NCI-H1105 (cell line): ENCODE measurements around the gene LRP5.
"Not testable (repeated sequence)": the region's sequence is repeated elsewhere in the genome, so short reads cannot be mapped to it uniquely, and the experiment has no call there.

ENCODE experiments used
- DNase-seq: peaks from one replicate; lab custom pipeline; 2025; lab: John Stamatoyannopoulos, UW

Gene LRP5

DNA sequence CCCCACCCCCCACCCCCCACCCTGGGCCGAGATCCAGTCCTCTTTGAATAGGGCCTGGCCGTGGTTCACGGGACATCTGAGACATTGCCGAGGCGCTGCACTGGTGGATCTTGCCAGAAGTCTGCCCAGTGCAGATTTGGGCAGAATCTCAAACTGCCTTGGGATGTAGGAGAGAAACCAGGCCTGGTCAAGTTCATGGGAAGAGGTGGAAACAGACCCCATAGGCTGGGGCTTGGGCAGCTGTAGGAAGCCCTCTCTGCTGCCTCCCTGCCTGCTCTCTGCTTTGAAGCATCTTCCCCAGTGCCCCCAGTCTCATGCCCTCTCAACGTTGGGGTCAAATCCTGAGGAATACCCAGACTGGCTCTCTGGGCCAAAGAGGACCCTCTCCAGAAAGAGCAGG lies 132.2 kb downstream of the LRP5 start:
- DNase-seq: no peak

DNA sequence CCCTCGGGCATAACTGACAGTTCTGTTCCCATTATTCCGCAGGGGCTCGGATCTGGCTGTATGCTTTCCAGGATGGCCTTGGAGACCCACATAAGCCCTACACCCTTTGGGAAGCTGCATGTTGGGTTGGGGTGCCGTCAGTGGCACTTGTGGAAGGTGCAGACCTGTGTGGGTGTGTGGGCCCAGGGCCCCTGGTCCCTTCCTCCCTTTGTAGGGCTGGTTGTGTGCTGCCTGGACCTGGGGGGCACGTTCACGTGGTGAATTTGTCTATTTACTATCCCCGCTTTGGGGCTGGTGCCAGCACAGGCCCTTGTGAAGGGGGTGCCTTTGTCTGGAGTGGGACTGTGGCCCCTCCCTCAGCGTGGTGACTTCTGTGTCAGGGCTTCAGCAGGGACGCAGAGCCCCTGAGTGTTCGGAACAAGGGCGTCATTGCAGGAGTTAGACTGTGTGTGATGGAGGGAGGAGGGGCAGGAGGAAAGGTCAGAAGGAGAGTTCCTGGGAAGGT lies 133.2 kb downstream of the LRP5 start:
- no peak for DNase-seq

DNA sequence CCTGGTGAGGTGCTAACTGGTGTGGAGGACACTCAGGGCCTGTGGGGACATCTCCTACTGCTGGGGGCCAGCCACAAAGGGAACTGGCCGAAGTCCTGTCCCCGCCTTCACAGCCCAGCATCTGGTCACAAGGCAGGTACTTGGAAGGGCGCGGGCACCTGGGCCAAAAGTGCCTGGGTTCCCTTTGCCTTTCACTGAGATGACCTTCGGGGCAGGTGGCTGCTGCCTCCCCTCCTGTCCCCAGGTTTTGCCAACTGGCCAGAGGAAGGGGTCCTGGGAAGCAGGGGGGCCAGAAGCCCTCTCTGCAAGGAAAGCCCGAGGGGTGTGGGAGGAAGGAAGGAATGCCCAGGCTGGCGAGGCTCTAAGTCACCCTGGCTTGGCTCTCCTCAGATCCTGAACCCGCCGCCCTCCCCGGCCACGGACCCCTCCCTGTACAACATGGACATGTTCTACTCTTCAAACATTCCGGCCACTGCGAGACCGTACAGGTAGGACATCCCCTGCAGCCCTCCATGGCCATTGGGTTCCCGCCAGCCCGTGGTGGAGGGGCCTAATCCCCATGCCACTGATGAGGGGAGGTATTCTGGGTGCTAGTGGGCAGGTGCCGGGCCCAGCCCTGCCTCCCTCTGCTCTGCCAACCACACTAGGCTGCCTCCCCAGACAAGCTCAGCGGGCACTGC lies 133.8 kb downstream of the LRP5 start:
- no peak for DNase-seq

DNA sequence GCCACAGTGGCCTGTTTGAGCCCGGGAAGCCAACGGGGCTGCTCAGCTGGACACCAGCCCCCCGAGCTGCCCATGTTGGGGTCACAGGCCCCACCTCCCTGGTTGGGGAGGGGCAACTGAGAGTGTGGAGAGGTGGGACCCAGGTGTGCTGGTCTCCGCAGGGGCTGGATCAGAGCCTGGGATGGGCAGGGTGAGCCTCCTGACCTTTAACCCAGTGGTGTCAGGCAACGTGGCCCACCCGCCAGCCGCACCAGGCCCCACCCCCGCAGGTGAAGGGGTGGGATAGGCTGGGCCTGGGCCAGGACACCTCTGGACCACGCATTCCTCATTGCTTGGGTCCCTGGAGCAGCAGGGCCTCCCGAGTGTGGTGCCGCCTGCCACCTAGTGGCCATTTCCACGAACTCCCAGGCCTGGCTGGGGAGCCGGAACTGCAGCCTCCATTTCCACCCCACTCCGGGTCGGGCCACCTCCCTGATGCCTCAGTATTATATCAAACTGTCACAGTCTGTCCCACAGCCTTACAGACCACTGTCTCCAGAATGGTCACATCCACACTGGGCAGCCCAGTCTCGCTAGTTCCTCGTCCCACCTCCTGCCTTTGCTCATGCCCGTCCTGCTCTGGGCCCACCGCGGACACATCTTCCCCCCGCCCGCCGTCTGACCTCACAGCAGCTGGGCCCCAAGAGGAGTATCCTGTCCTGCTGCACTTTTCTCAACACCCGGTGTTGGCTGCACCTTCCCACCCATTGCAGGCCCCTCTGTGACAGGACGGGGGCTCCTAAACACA lies 134.8 kb downstream of the LRP5 start:
- peak; percentile 40 for DNase-seq

DNA sequence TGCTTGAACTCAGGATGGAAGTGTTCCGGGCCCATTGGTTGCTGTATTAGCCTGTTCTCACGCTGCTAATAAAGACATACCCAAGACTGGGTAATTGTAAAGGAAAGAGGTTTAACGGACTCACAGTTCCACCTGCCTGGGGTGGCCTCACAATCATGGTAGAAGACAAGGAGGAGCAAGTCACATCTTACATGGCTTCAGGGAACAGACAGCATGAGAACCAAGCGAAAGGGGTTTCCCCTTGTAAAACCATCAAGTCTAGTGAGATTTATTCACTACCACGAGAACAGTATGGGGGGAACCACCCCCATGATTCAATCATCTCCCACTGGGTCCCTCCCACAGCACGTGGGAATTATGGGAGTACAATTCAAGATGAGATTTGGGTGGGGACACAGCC lies 135.5 kb downstream of the LRP5 start:
- not testable (repeated sequence) for DNase-seq

DNA sequence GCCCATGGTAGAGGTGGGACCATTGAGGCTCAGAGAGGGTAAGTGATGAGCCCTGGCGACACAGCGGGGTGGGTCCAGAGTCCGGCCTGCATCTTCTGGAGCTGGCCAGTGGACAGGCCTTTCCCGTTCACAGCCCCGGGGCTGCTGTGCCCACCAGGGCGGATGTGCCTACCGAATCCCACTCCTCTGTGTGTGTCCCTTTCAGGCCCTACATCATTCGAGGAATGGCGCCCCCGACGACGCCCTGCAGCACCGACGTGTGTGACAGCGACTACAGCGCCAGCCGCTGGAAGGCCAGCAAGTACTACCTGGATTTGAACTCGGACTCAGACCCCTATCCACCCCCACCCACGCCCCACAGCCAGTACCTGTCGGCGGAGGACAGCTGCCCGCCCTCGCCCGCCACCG lies 136.2 kb downstream of the LRP5 start:
- no peak for DNase-seq

DNA sequence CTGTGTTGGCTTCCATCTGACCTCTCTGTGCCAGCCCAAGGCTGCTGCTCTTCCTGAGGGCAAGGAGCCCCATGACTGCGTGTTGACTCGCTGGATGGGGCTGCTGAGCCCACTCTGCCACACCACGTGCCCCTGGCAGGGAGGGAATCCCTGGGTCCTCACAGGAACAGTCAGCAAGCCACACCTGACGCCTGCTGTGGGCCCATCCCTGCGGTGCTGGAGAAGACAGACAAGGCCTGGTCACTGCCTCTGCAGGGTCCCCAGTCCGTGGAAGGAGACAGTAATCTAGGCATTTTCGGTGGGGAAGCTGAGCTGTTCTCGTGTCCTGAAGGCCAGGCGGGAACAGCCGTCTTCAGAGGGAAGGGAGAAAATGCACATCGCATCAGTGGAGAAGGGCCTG lies 137.6 kb downstream of the LRP5 start:
- no peak for DNase-seq

DNA sequence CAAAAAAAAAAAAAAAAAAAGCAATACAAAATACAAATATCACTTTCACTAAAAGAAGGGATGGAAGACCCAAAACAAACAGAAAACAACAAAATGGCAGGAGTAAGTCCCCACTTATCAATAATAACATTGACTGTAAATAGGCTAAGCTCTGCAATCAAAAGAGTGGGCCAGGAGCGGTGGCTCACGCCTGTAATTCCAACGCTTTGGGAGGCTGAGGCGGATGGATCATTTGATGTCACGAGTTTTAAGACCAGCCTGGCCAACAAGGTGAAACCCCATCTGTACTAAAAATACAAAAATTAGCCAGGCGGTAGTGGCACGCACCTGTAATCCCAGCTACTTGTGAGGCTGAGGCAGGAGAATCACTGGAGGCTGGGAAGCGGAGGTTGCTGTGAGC lies 138.3 kb downstream of the LRP5 start:
- no peak for DNase-seq

DNA sequence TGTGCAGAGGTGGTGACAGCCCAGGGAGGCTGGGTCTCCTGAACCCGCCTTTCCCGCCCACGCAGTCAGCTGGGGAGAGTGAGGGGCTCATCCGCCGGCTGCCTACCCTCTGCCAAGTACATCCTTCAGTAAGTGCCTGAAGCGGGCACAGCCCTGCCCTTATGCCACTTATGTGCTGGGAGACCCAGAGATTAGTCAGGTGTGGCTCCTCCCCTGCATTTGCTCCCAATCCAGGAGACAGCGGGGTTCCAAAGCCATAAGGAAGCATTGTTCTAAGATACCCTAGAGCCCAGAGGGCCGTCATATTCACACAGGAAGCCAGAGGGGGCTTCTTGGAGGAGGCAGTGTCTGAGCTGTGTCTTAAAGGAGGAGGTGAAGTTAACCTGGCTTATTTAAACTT lies 142.4 kb downstream of the LRP5 start:
- DNase-seq: no peak

DNA sequence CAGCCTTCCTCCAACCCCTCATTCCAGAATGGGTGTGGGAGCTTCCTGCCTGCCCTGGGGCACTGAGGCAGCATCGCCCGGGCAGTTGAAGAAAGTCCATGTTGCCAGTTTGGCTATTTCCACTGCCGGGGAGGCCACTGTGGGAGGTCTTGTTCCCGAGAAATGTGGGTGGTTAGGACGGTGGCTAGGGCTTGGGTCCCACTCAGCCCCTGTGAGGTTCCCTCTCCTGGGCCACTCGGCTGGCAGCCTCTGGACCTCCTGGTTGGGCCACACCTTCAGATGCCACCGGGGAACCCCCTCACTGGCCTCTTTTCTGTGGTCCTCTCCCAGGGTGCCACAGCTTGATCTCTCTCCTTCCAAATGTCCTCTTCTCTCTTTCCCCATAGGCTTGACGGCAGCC lies 143.1 kb downstream of the LRP5 start:
- DNase-seq: no peak

DNA sequence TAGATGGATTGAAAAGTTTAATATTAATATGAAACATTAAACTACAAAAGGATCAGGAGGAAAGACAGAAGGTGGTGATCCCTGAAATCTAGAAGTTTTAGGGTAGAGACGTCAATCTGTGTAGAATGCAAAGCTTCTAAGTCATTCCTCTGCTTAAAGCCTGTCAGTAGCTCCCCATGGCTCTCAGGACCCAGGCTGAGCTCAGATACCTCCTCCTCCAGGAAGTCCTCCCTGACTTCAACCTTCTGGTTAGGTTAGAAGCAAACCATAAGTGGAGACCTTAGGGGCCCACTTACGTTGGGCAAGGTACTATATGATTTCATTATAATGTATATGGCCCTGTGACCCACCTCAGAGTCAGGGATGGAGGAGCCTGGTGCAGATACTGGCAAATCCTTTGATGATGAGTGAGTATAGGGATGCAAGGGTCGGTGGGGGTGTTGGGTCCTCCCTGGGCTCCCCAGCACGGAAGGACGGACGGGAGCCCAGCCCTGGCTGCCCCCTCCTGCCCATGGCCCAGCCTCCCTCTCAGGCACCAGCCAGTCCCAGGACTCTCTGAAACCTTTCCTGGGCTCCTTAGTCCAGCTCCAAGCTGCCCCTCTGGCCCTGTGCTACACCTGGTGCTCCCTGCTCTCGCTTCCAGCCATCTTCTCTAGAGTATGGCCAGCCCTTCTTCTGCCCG lies 145.0 kb downstream of the LRP5 start:
- no peak for DNase-seq

DNA sequence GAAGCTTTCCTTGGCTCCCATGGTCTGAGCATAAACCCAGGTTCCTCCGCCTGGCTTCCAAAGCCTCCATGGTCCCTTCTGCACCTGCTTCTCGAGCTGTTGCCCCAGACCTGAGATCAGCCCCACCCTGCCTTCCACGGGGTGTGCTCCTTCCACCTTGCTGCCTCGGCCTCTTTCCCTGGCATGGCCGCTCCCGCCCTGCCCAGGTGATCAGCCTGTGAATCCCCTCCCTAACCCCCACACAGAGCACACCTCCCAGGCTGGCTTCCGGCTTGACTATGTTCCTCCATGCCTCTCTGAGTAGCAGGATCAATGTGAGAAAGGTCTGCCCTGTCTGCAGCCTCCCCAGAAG lies 145.5 kb downstream of the LRP5 start:
- no peak for DNase-seq

DNA sequence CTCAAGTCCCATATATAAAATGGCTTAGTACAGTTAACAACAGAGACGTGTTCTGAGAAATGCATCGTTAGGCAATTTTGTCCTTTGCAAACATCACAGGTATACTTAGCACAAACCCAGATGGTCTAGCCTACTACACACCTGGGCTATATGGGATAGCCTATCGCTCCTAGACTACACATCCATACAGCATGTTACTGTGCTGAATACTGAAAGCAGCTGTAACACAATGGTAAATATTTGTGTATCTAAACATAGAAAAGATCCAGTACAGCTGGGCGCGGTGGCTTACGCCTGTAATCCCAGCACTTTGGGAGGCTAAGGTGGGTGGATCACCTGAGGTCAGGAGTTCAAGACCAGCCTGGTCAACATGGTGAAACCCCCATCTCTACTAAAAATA lies 145.9 kb downstream of the LRP5 start:
- DNase-seq: not testable (repeated sequence)

DNA sequence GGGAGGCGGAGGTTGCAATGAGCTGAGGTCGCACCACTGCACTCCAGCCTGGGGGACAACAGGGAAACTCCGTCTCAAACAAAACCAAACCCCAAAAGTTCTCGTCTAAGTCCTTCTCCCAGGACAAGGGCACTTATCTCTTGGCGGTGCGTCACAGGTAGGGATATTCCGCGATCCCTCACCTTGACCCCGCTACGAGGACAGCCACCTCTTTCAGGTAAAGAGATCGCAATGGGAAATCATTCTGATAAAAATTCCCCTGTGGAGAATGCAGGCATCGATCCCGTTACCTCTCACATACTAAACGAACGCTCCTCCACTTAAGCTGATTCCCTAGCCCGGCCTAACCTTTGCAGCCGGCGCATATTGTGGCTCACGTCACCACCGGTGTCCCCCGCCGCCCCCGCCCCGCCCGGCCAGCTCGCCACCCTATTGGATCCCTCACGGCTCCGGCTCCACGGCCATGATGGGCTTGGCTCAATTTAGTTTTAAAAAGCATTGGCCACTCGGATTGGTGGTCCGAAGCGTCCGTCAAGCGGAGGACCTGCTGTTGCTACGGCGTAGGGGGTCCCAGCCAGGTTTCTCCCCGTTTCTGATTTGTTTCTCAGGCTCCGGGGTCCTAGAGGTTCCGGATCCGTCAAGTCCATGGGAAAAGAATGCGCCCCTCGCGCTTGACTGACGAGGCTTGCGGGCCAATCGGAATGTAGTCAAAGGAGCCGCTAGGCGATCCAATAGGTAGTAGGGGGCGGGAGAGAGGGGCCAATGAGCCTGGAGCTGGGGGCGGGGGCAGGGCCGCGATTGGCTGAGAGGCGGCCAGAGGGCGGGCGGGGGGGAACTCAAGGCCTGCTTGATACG lies 147.7 kb downstream of the LRP5 start:
- DNase-seq: peak; percentile 99

DNA sequence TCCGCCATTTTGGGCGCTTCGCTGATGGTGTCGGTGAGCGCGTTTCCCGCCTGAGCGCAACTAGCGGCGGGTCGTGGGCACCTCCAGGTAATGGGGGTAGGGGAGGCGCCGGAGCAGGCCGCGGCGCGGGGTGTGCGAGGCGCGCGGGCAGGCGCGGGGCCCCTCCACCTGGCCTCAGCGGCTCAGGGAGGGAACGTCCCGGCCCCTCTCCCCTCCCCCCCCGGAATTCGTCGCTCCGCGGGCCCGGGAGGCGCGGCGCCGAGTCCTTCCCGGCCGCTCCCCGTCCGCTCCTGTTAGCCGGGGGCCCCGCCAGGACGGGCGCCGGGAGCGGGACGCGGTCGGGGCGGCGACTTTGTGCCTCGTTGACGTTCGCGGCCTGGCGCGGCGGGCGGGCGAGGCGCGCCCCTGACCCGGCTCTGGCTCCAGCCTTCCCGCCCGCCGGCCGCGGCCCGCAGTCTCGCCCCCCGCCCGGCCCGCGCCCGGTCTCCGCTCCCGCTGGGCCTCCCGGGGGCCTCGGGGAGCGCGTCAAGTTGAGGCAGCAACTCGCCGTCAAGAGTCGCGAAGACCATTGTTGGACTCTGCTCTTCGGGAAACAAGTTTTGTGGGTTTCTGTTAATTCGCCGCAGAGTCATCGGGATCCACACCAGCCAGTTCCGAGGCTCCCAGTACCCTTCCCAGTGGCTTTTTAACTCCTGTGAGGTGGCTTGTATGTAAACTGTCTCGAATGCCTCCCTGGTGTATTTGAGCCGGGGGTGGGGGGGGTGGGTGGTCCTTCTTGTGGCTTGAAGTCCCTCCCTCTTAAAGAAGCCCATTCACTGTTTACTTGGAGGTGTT lies 148.6 kb downstream of the LRP5 start, which contains the start of gene PPP6R3:
Gene PPP6R3, plus strand, starts transcription at position 12 of the 834 bp plus-strand sequence. CDS start 76,913 bp downstream, outside the sequence.
- DNase-seq: peak; percentile 10

DNA sequence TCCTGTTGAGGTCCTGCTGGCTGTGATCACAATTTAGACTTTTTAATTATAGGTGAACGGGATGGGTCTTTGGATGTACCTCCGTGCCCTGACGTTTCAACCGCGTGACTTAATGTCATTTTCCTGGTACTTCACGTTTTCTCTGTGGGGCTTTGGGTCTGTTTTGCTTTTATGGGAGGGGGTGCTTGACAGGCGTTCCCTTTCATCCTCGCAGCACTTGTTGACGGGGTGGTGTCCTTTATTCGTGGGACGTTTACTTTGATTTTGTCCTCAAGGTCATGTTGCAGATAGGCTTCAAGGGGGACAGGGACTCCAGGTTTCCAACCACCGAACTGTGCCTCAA lies 149.2 kb downstream of the LRP5 start:
- no peak for DNase-seq

DNA sequence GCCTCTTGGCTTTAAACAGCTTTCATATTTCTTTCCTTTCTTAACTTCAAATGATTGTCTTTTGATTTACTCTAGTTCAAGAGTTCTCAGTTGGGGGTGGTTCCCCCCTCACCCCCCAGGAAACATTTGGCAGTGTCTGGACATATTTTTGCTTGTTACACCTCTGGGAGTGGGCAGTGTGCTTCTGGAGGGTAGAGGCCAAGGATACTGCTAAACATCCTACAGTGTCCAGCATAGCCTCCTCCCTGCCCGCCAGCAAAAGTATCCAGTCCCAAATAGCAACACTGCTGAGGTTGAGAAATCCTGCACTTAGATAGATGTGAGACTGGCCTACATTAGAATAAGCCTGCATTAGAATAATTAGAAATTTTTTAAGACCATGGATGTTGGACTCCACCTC lies 151.3 kb downstream of the LRP5 start:
- DNase-seq: no peak

DNA sequence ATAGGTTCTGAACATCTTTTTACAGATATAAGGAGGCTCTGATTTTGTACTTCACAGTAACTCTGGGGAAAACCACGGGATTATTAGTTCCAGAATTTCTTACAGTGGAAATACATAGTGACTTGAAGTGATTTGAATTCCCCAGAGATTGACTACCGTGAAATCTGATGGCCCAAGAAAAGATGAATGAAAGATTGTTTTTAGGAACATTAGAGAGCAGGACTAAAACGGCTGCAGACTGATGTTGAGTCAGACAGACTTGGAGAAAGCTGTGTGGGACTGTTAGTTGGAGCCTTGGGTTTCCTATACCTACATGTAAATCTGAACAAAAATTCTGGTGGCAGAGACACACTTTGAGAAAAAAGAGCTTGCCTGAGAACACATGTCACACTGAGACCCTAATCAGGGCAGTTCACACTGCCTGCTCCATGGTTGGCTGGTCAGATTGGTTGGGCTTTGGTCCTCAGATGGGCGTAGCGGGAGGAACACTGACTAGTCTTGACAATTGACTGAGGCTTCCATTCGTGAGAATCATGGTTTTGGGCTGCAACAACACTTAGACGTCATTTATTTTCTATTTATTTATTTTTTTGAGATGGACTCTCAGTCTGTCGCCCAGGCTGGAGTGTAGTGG lies 154.9 kb downstream of the LRP5 start:
- no peak for DNase-seq

DNA sequence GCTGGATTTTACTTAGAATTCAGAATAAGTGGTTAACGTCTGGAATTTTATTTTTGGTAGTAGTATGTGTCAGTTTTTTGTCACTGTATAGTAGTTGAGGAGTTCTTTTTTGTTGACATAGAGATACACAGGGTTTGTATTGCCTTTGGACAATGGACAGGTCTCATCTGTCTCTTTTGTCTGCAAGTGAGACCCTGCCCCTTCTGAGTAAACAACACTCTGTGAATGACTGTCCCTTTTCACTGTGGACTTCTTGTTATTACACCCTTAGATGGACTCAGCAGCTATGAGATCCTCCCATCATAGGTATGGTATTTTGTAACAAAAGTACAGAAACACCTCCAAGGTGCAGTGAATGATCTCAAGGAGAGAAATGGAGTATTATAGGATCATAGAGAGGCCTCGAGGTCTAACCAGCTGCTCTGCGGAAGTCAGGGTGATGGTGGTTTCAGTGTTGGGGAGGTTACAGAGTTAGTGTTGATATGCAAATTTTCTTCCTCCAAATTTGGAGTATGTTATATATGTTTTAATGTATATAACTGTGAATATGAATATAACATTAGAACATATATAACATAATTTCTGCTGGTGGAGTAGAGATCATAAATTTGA lies 155.9 kb downstream of the LRP5 start:
- DNase-seq: no peak

DNA sequence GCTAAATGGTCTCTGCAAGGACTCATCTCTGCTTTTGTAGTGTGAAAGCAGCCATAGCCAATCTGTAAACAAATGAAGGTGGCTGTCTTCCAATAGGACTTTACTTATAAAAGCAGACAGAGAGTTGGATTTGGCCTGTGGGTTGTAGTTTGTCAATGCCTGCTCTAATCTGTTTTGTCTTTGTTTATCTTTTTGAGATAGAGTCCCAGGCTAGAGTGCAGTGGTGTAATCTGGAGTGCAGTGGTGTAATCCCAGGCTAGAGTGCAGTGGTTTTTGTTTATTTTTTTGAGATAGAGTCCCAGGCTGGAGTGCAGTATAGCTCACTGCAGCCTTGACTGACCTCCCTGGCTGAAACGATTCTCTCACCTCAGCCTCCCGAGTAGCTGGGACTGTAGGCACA lies 156.7 kb downstream of the LRP5 start:
- DNase-seq: no peak
